ENCODE measurements around the gene ELOVL3. TPM values are rescaled to one million over a fixed set of nuclear protein-coding genes. Genes with fewer than 3 reads are reported as not detected.

The ELOVL3 gene
- total RNA-seq: 0.12 TPM in 1 of 2 replicates, not detected in the other

GRCh38 chr10:102225646-102226541 is at the start of gene ELOVL3:
ELOVL3 (plus strand) TSS chr10:102226299; CDS start chr10:102226549, 250 bp downstream.

GRCh38 chr10:102241444-102242117 is 15.5 kb downstream of the ELOVL3 start, which contains the start of gene PITX3:
PITX3 (minus strand) TSS chr10:102241512; CDS start chr10:102232080, 9,432 bp downstream.

GRCh38 chr10:102245082-102245931 is 19.2 kb downstream of the ELOVL3 start, which contains the start of gene GBF1:
GBF1 (plus strand) TSS chr10:102245532; CDS start chr10:102258939, 13,407 bp downstream.

Other genes with a start within 250 kb of the ELOVL3 start
- 10.7 and 13.2 TPM in 2 replicates for gene ARMH3, start 170.1 kb upstream of the ELOVL3 start, total RNA-seq
- gene HPS6, start 160.9 kb upstream of the ELOVL3 start, total RNA-seq: 40.9 and 51.7 TPM in 2 replicates
- gene LDB1, start 105.9 kb upstream of the ELOVL3 start, total RNA-seq: 28.4 and 37.0 TPM in 2 replicates
- gene PPRC1, start 93.3 kb upstream of the ELOVL3 start, total RNA-seq: 13.1 and 17.6 TPM in 2 replicates
- 27.4 and 35.1 TPM in 2 replicates for gene NOLC1, start 73.9 kb upstream of the ELOVL3 start, total RNA-seq
- not detected in 2 replicates for gene PITX3, start 15.2 kb downstream of the ELOVL3 start, total RNA-seq
- 28.8 and 32.1 TPM in 2 replicates for gene GBF1, start 19.2 kb downstream of the ELOVL3 start, total RNA-seq
- gene NFKB2, start 169.4 kb downstream of the ELOVL3 start, total RNA-seq: 12.8 and 15.0 TPM in 2 replicates
- gene PSD, start 192.5 kb downstream of the ELOVL3 start, total RNA-seq: 3.9 and 8.0 TPM in 2 replicates
- gene FBXL15, start 194.5 kb downstream of the ELOVL3 start, total RNA-seq: 6.5 and 9.0 TPM in 2 replicates
- gene CUEDC2, start 206.3 kb downstream of the ELOVL3 start, total RNA-seq: 39.0 and 63.5 TPM in 2 replicates
- 0.12 TPM in 1 of 2 replicates, not detected in the other for gene C10orf95, start 225.2 kb downstream of the ELOVL3 start, total RNA-seq